ENCODE results near the gene ENAH. TPM values are rescaled to one million over a fixed set of nuclear protein-coding genes. Genes with fewer than 3 reads are reported as not detected.

The ENAH gene
- total RNA-seq, 1 experiment from 2014 or later = 420 TPM

- BruUV-seq (replicated peaks) = no TSS peak
- no peak for DNase-seq (ENCODE audit: unreplicated experiment)
- Mint-ChIP-seq H3K27me3 (ENCODE audit: insufficient read depth, unreplicated experiment) (no peaks in the 10 kb centered on the region), H3K9me3 (ENCODE audit: unreplicated experiment) (no peaks in the 10 kb centered on the region), H3K36me3 (ENCODE audit: insufficient read depth, unreplicated experiment) (peaks cover 4% of the 10 kb centered on the region), H3K4me1 (ENCODE audit: insufficient read depth, unreplicated experiment) (peaks cover 9% of the 10 kb centered on the region), H3K4me3 (ENCODE audit: unreplicated experiment) (no peak overlapping the region), H3K27ac (ENCODE audit: low read depth, unreplicated experiment) (no peak overlapping the region)
- CTCF ChIA-PET = interaction anchor here (0.6 to 1.9 kb wide), 12 partner anchors 8 to 1961 kb away, joined by 3 to 6 read pairs (median 4); no protein-coding TSS in a partner anchor
- TF ChIP-seq CTCF (IDR thresholded peaks at IDR 0.05; ENCODE audit: unreplicated experiment) = no peak
- intact Hi-C loops (cut with micrococcal nuclease) = no loop called here
- POLR2A ChIA-PET = interaction anchor here (0.6 to 20.7 kb wide), 9 partner anchors 8 to 267 kb away, joined by 3 to 611 read pairs (median 4); partner anchors contain the start of gene LBR
Measured at GRCh38 chr1:225440380-225441221, 212.3 kb downstream of the ENAH start.

- H3K27me3 Mint-ChIP-seq (ENCODE audit: insufficient read depth, unreplicated experiment) = no peaks in the 10 kb centered on the region
- peak; percentile 73 for DNase-seq (ENCODE audit: unreplicated experiment)
- intact Hi-C loops (cut with micrococcal nuclease) = no loop called here
- no peaks in the 10 kb centered on the region for H3K36me3 Mint-ChIP-seq (ENCODE audit: insufficient read depth, unreplicated experiment)
- CTCF ChIA-PET = interaction anchor here (0.6 to 1.6 kb wide), 3 partner anchors 9 to 382 kb away, joined by 3 to 5 read pairs (median 4); partner anchors contain the start of gene LBR
- no TSS peak for BruUV-seq (replicated peaks)
- peak; percentile 34 for TF ChIP-seq CTCF (IDR thresholded peaks at IDR 0.05; ENCODE audit: unreplicated experiment)
- no peak overlapping the region for H3K27ac Mint-ChIP-seq (ENCODE audit: low read depth, unreplicated experiment)
- H3K4me3 Mint-ChIP-seq (ENCODE audit: unreplicated experiment) = no peak overlapping the region
- H3K4me1 Mint-ChIP-seq (ENCODE audit: insufficient read depth, unreplicated experiment) = no peaks in the 10 kb centered on the region
- POLR2A ChIA-PET = interaction anchor here (1.2 to 20.7 kb wide), 2 partner anchors 9 to 11 kb away, joined by 3 to 611 read pairs; partner anchors contain the start of gene LBR
- H3K9me3 Mint-ChIP-seq (ENCODE audit: unreplicated experiment) = no peaks in the 10 kb centered on the region
Measured at GRCh38 chr1:225437710-225438437, 215.0 kb downstream of the ENAH start.

Other genes with a start within 250 kb of the ENAH start
- gene LBR, start 225.1 kb downstream of the ENAH start, total RNA-seq (2022) = 98.5 and 106 TPM in 2 replicates
- gene SRP9, start 124.7 kb upstream of the ENAH start, total RNA-seq (2022) = 417 and 511 TPM in 2 replicates
- 25.0 and 35.8 TPM in 2 replicates for gene EPHX1, start 157.0 kb upstream of the ENAH start, total RNA-seq (2022)
- gene TMEM63A, start 229.3 kb upstream of the ENAH start, total RNA-seq (2022) = 52.1 and 71.2 TPM in 2 replicates
- gene LEFTY1, start 236.0 kb upstream of the ENAH start, total RNA-seq (2022) = not detected in 2 replicates

Measured in MCF 10A (cell line).